ENCODE data around the gene MICU2. TPM values are rescaled to one million over a fixed set of nuclear protein-coding genes. Genes with fewer than 3 reads are reported as not detected.

Gene MICU2
- total and polyA plus RNA-seq, 10 of the 15 experiments (the other 5 are each of a cell fraction or from before 2014, with no cell fraction given): 17.7 to 56.6 (median 43.8) TPM

- POLR2A ChIA-PET: interaction anchor here (0.5 kb wide), 1 partner anchor 9 kb away, joined by 4 read pairs; no protein-coding TSS in a partner anchor
- no peak for DNase-seq (ENCODE audit: low read depth, low spot score)
- H3K79me2 ChIP-seq (ENCODE audit: control insufficient read depth, insufficient read depth, low read length): no peaks in the 10 kb centered on the region; the same call in none of the 2 replicates
- H3K27ac ChIP-seq (ENCODE audit: control insufficient read depth, insufficient read depth): no peak overlapping the region
- FAIRE-seq: no peak
- WGBS (ENCODE audit: insufficient coverage, insufficient replicate concordance, low lambda C conversion rate, missing lambda C conversion rate): 21% methylated on average over 5 of the region's 5 CpGs
- H4K20me1 ChIP-seq (ENCODE audit: control insufficient read depth, insufficient read depth): no peaks in the 10 kb centered on the region
- SMC1A ChIA-PET (ENCODE audit: uncharacterized antibody, unreplicated experiment): no interaction called here
- no peak overlapping the region for H3K9ac ChIP-seq (ENCODE audit: control insufficient read depth, insufficient read depth, low read length)
- ATAC-seq: peak; percentile 53
- TF ChIP-seq SPI1 (IDR thresholded peaks at IDR 0.05; ENCODE audit: borderline replicate concordance, insufficient read depth, low read depth, low read length) (peak; percentile 68), EP300 (IDR thresholded peaks at IDR 0.05; ENCODE audit: borderline replicate concordance in 1 of 2, control insufficient read depth in 1 of 2, low read depth in 2 of 2, low read length in 2 of 2) (no peak)
- intact Hi-C loops (cut with micrococcal nuclease; ENCODE audit: unreplicated experiment) (no loop called here), in situ Hi-C loops (cut with MboI) (no loop called here)
- H3K27me3 ChIP-seq (replicated peaks in 1 of 2; ENCODE audit: control insufficient read depth in 2 of 2, insufficient read depth in 2 of 2, low read length in 1 of 2): no peaks in the 10 kb centered on the region
- CTCF ChIA-PET: interaction anchor here (1.2 kb wide), 1 partner anchor 8 kb away, joined by 4 read pairs; no protein-coding TSS in a partner anchor
- no peak overlapping the region for H2AFZ ChIP-seq (ENCODE audit: control insufficient read depth, low read depth, low read length)
- peak overlapping the region; percentile 22; the same call in 1 of the 2 replicates for H3K4me2 ChIP-seq (ENCODE audit: control insufficient read depth, insufficient read depth)
- RAD21 ChIA-PET (ENCODE audit: unreplicated experiment): no interaction called here
- no TSS peak for BruUV-seq (replicated peaks)
- no peaks in the 10 kb centered on the region for H3K9me3 ChIP-seq (replicated peaks; ENCODE audit: control insufficient read depth, insufficient read depth, low read length)
- peaks cover 0 to 5% of the 10 kb centered on the region in 2 experiments; a peak in 3 of 4 replicates for H3K36me3 ChIP-seq (ENCODE audit: control insufficient read depth in 2 of 2, insufficient read depth in 2 of 2, low read length in 1 of 2)
- peaks cover 14% of the 10 kb centered on the region for H3K4me1 ChIP-seq (ENCODE audit: control insufficient read depth, insufficient read depth, low read length)
- H3K4me3 ChIP-seq: no peak overlapping the region
Measured at GRCh38 chr13:21568854-21569253, 35.1 kb downstream of the MICU2 start.

GRCh38 chr13:21567714-21568113, 36.3 kb downstream of the MICU2 start:
- Histone ChIP-seq H3K9ac (ENCODE audit: control insufficient read depth, insufficient read depth, low read length) (no peak overlapping the region), H3K4me2 (ENCODE audit: control insufficient read depth, insufficient read depth) (no peak overlapping the region), H3K9me3 (replicated peaks; ENCODE audit: control insufficient read depth, insufficient read depth, low read length) (no peaks in the 10 kb centered on the region), H2AFZ (ENCODE audit: control insufficient read depth, low read depth, low read length) (no peak overlapping the region), H3K27ac (ENCODE audit: control insufficient read depth, insufficient read depth) (no peak overlapping the region), H4K20me1 (ENCODE audit: control insufficient read depth, insufficient read depth) (no peaks in the 10 kb centered on the region), H3K36me3 (ENCODE audit: control insufficient read depth in 2 of 2, insufficient read depth in 2 of 2, low read length in 1 of 2) (peaks cover 0 to 5% of the 10 kb centered on the region in 2 experiments; a peak in 3 of 4 replicates), H3K79me2 (ENCODE audit: control insufficient read depth, insufficient read depth, low read length) (no peaks in the 10 kb centered on the region; the same call in none of the 2 replicates), H3K4me1 (ENCODE audit: control insufficient read depth, insufficient read depth, low read length) (peaks cover 14% of the 10 kb centered on the region), H3K4me3 (no peak overlapping the region), H3K27me3 (replicated peaks in 1 of 2; ENCODE audit: control insufficient read depth in 2 of 2, insufficient read depth in 2 of 2, low read length in 1 of 2) (no peaks in the 10 kb centered on the region)
- no TSS peak for BruUV-seq (replicated peaks)
- ChIA-PET CTCF (interaction anchor here (1.2 to 1.3 kb wide), 2 partner anchors 9 to 11 kb away, joined by 3 to 4 read pairs; no protein-coding TSS in a partner anchor), RAD21 (ENCODE audit: unreplicated experiment) (no interaction called here), SMC1A (ENCODE audit: uncharacterized antibody, unreplicated experiment) (no interaction called here), POLR2A (interaction anchor here (0.5 kb wide), 1 partner anchor 448 kb away, joined by 4 read pairs; no protein-coding TSS in a partner anchor)
- FAIRE-seq (no peak), ATAC-seq (peak; percentile 67), DNase-seq (ENCODE audit: low read depth, low spot score) (no peak)
- intact Hi-C loops (cut with micrococcal nuclease; ENCODE audit: unreplicated experiment): no loop called here
- in situ Hi-C loops (cut with MboI): no loop called here
- 38% methylated on average over 2 of the region's 2 CpGs for WGBS (ENCODE audit: insufficient coverage, insufficient replicate concordance, low lambda C conversion rate, missing lambda C conversion rate)
- TF ChIP-seq RAD51 (IDR thresholded peaks at IDR 0.05) (no peak), ETV6 (conservative IDR thresholded peaks at IDR 0.05 in 1 of 2, IDR thresholded peaks at IDR 0.05 in 1 of 2; ENCODE audit: borderline replicate concordance in 1 of 2, low read depth in 1 of 2) (no peak), DPF2 (IDR thresholded peaks at IDR 0.05) (no peak), SRF (IDR thresholded peaks at IDR 0.05; ENCODE audit: low read depth in 2 of 2, low read length in 2 of 2) (no peak), LARP7 (IDR thresholded peaks at IDR 0.05) (no peak), RUNX3 (IDR thresholded peaks at IDR 0.05; ENCODE audit: low read length) (no peak), HDAC2 (IDR thresholded peaks at IDR 0.05) (no peak), CBX5 (IDR thresholded peaks at IDR 0.05; ENCODE audit: low read depth) (no peak), EGR1 (IDR thresholded peaks at IDR 0.05; ENCODE audit: borderline replicate concordance in 1 of 2, low read depth in 2 of 2, low read length in 2 of 2) (no peak), NFIC (IDR thresholded peaks at IDR 0.05; ENCODE audit: low read depth, low read length) (no peak), MEF2A (IDR thresholded peaks at IDR 0.05; ENCODE audit: insufficient read depth, low read depth, low read length) (no peak), MTA2 (IDR thresholded peaks at IDR 0.05; ENCODE audit: low read depth) (no peak), NFYA (IDR thresholded peaks at IDR 0.05; ENCODE audit: borderline replicate concordance, low read depth, low read length) (no peak), NKRF (conservative IDR thresholded peaks at IDR 0.05) (no peak)

All from GM12878 (cell line).